DND-41 (cell line): ENCODE measurements around the gene CRACR2B.

Experiments
- CTCF ChIP-seq: IDR thresholded peaks from 2 replicates; pipeline ENCODE4 v1.5.1; 2012; ENCODE audit warnings: borderline replicate concordance, low read length, moderate library complexity, mild to moderate bottlenecking; ENCODE audit not compliant: poor library complexity, severe bottlenecking; ENCODE audit errors: extremely low read depth
- EZH2 ChIP-seq: IDR thresholded peaks from 3 replicates; pipeline ENCODE4 v1.6.1; 2012; ENCODE audit warnings: borderline replicate concordance, low read depth, mild to moderate bottlenecking, moderate library complexity, low read length, inconsistent platforms; ENCODE audit not compliant: severe bottlenecking

GRCh38 chr11:802693-803466 lies 24.8 kb upstream of the CRACR2B start:
- no peak for TF ChIP-seq CTCF
- TF ChIP-seq EZH2: no peak
